OCI-LY1 (cell line): ENCODE measurements around the gene C20orf144.

Source experiments
- H2AFZ ChIP-seq: fragments of 200-600 bp; sonication (generic), shearing (Covaris generic); 2 replicates; pipeline ENCODE4 v1.6.0; 2014; ENCODE audit warnings: antibody characterized with exemption, mild to moderate bottlenecking, low read length
- H3F3A ChIP-seq: fragments of 200-600 bp; sonication (generic), shearing (Covaris generic); 2 replicates; pipeline ENCODE4 v1.6.0; 2014; ENCODE audit warnings: mild to moderate bottlenecking, antibody characterized with exemption, low read length, moderate library complexity; ENCODE audit not compliant: insufficient read depth
- H3K27ac ChIP-seq: fragments of 200-600 bp; sonication (generic); 2 replicates; pipeline ENCODE4 v1.5.1; 2014; ENCODE audit warnings: low read length, mixed run types, mild to moderate bottlenecking, low read depth; ENCODE audit not compliant: poor library complexity, severe bottlenecking
- H3K27me3 ChIP-seq: fragments of 200-600 bp; sonication (generic); 2 replicates; pipeline ENCODE4 v1.6.0; 2014; ENCODE audit warnings: antibody characterized with exemption, mild to moderate bottlenecking, low read length, moderate library complexity; ENCODE audit not compliant: insufficient read depth
- H3K36me3 ChIP-seq: fragments of 200-600 bp; sonication (generic); 2 replicates; pipeline ENCODE4 v1.6.1; 2014; ENCODE audit warnings: mild to moderate bottlenecking, antibody characterized with exemption, low read length, moderate library complexity, mixed read lengths; ENCODE audit not compliant: insufficient read depth
- H3K4me1 ChIP-seq: fragments of 200-600 bp; sonication (generic); 2 replicates; pipeline ENCODE4 v1.5.1; 2014; ENCODE audit warnings: mild to moderate bottlenecking, low read length, moderate library complexity; ENCODE audit not compliant: insufficient read depth, severe bottlenecking
- H3K4me2 ChIP-seq: fragments of 200-600 bp; sonication (generic), shearing (Covaris generic); 2 replicates; pipeline ENCODE4 v1.6.1; 2014; ENCODE audit warnings: low read length
- H3K4me3 ChIP-seq: fragments of 200-600 bp; sonication (generic); 2 replicates; pipeline ENCODE4 v1.5.1; 2014; ENCODE audit warnings: low read length, low read depth, mild to moderate bottlenecking, mixed read lengths; ENCODE audit not compliant: poor library complexity, severe bottlenecking
- H3K79me2 ChIP-seq: fragments of 200-600 bp; shearing (Covaris generic); 2 replicates; pipeline ENCODE4 v1.6.1; 2016; ENCODE audit warnings: mixed run types, low read length, mixed read lengths; ENCODE audit not compliant: insufficient read depth
- H3K9ac ChIP-seq: fragments of 200-600 bp; sonication (generic), shearing (Covaris generic); 2 replicates; pipeline ENCODE4 v1.6.1; 2014; ENCODE audit warnings: mild to moderate bottlenecking, low read length, mixed read lengths
- H3K9me2 ChIP-seq: fragments of 200-600 bp; sonication (generic), shearing (Covaris generic); 2 replicates; pipeline ENCODE4 v1.6.1; 2014; ENCODE audit warnings: low read depth, mild to moderate bottlenecking, low read length, mixed read lengths
- H3K9me3 ChIP-seq: fragments of 200-600 bp; shearing (Covaris generic); 2 replicates; pipeline ENCODE4 v1.6.1; 2014; ENCODE audit warnings: low read length, mixed read lengths
- H4K20me1 ChIP-seq: fragments of 200-600 bp; sonication (generic), shearing (Covaris generic); 2 replicates; pipeline ENCODE4 v1.6.0; 2016; ENCODE audit warnings: mild to moderate bottlenecking, low read length; ENCODE audit not compliant: insufficient read depth
- CTCF ChIP-seq: fragments of 200-600 bp; sonication (generic), shearing (Covaris generic); IDR thresholded peaks from 2 replicates; pipeline ENCODE4 v1.5.1; 2017; ENCODE audit warnings: mild to moderate bottlenecking, antibody characterized with exemption, low read length, moderate library complexity, mixed read lengths
- EZH2 ChIP-seq: fragments of 200-600 bp; sonication (generic), shearing (Covaris generic); IDR thresholded peaks from 2 replicates; pipeline ENCODE4 v1.8.0; 2017; ENCODE audit warnings: borderline replicate concordance, mixed run types, mild to moderate bottlenecking, antibody characterized with exemption, low read length, moderate library complexity, mixed read lengths

C20orf144 gene

GRCh38 chr20:33653218-33653899, 8.8 kb upstream of the C20orf144 start:
- TF ChIP-seq CTCF: peak; percentile 83
- no peak for TF ChIP-seq EZH2
- Histone ChIP-seq H3K27ac (peak overlapping the region; percentile 43), H3K27me3 (no peaks in the 10 kb centered on the region), H3K79me2 (no peaks in the 10 kb centered on the region), H3K4me3 (no peak overlapping the region), H4K20me1 (no peaks in the 10 kb centered on the region), H3K9me2 (no peaks in the 10 kb centered on the region), H3K9ac (no peak overlapping the region; the same call in 1 of the 2 replicates), H3K9me3 (no peaks in the 10 kb centered on the region), H2AFZ (no peak overlapping the region), H3K4me2 (no peak overlapping the region; the same call in 1 of the 2 replicates), H3F3A (no peaks in the 10 kb centered on the region), H3K36me3 (peaks cover 28% of the 10 kb centered on the region), H3K4me1 (peaks cover 24% of the 10 kb centered on the region)

DNA sequence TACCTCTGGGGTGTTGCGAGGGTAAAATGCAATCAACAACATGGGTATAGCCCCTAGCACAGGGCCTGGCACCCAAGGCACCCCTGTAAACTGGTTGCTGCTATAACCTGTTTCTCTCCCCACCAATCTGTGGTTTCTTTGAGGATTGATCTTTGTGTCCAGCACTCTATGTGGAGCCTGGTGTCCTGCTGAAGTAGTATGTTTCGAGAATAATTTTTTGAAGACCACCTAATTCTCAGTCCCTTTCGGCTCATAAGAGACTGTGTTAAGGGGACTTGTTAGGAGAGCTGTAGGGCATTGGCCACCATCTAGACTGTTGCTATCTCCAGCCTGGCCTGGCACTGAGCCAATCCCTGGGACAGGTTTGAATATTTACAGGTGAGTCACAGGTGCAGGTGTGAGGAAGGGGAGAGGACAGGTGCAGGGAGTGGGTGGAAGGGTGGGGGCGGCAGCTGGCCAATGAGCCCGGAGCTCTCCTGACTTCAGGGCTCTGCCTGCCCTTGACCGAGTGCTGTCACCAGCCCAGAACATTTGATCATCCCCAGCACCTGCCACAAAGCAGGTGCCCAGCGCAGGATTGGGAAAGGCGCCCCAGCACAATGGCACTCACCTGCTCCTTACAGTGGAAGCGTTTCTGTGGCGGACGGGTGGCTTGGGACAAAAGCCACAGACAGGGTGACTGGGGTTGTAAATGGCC, 8.1 kb upstream of the C20orf144 start:
- no peak for TF ChIP-seq EZH2
- TF ChIP-seq CTCF: no peak
- no peak overlapping the region for H3K4me2 ChIP-seq
- H3K79me2 ChIP-seq: no peaks in the 10 kb centered on the region
- H4K20me1 ChIP-seq: no peaks in the 10 kb centered on the region
- H3K36me3 ChIP-seq: peaks cover 35% of the 10 kb centered on the region
- no peaks in the 10 kb centered on the region for H3K9me2 ChIP-seq
- no peak overlapping the region for H3K4me3 ChIP-seq
- H3K27me3 ChIP-seq: no peaks in the 10 kb centered on the region
- H3K4me1 ChIP-seq: peaks cover 24% of the 10 kb centered on the region
- H3K27ac ChIP-seq: peak overlapping the region; percentile 43
- no peak overlapping the region for H2AFZ ChIP-seq
- H3F3A ChIP-seq: no peaks in the 10 kb centered on the region
- no peaks in the 10 kb centered on the region for H3K9me3 ChIP-seq
- no peak overlapping the region; the same call in 1 of the 2 replicates for H3K9ac ChIP-seq

- Histone ChIP-seq H3K27me3 (no peaks in the 10 kb centered on the region), H4K20me1 (no peaks in the 10 kb centered on the region), H3K4me3 (no peak overlapping the region), H3K4me2 (no peak overlapping the region), H3K9me3 (no peaks in the 10 kb centered on the region), H3K9me2 (no peaks in the 10 kb centered on the region), H3K4me1 (peaks cover 24% of the 10 kb centered on the region), H3K36me3 (peaks cover 42% of the 10 kb centered on the region), H2AFZ (no peak overlapping the region), H3K79me2 (no peaks in the 10 kb centered on the region), H3K9ac (no peak overlapping the region), H3K27ac (no peak overlapping the region), H3F3A (no peaks in the 10 kb centered on the region)
- TF ChIP-seq CTCF: no peak
Measured at GRCh38 chr20:33654680-33655161, 7.4 kb upstream of the C20orf144 start.
